Activated naive CD8-positive, alpha-beta T cell treated with anti-CD3 and anti-CD28 coated beads, Interleukin-2, amount 50 U/mL, for 24 hours (primary cell): ENCODE results near the gene MCUB.
"Not testable (repeated sequence)": the region's sequence is repeated elsewhere in the genome, so short reads cannot be mapped to it uniquely, and the experiment has no call there.

Source experiments
- ATAC-seq: fragments of 150-1000 bp; cut with Tn5 transposase; one replicate; pipeline ENCODE4 v1.10.0; 2021
- DNase-seq: peaks from one replicate; pipeline ENCODE4 v3.0.0; 2021
- H3K27ac Mint-ChIP-seq: one replicate; pipeline ENCODE4 v1.8.0; 2021; ENCODE audit warnings: mild to moderate bottlenecking, mixed read lengths
- H3K27me3 Mint-ChIP-seq: one replicate; pipeline ENCODE4 v1.8.0; 2021; ENCODE audit warnings: mixed read lengths
- H3K36me3 Mint-ChIP-seq: one replicate; pipeline ENCODE4 v1.8.0; 2021; ENCODE audit warnings: low read depth, mixed read lengths
- H3K4me1 Mint-ChIP-seq: one replicate; pipeline ENCODE4 v1.8.0; 2021; ENCODE audit warnings: mixed read lengths
- H3K4me3 Mint-ChIP-seq: one replicate; pipeline ENCODE4 v1.8.0; 2021; ENCODE audit warnings: mild to moderate bottlenecking, moderate library complexity, mixed read lengths
- H3K9me3 Mint-ChIP-seq: one replicate; pipeline ENCODE4 v1.8.0; 2021; ENCODE audit warnings: mixed read lengths

Gene MCUB

DNA sequence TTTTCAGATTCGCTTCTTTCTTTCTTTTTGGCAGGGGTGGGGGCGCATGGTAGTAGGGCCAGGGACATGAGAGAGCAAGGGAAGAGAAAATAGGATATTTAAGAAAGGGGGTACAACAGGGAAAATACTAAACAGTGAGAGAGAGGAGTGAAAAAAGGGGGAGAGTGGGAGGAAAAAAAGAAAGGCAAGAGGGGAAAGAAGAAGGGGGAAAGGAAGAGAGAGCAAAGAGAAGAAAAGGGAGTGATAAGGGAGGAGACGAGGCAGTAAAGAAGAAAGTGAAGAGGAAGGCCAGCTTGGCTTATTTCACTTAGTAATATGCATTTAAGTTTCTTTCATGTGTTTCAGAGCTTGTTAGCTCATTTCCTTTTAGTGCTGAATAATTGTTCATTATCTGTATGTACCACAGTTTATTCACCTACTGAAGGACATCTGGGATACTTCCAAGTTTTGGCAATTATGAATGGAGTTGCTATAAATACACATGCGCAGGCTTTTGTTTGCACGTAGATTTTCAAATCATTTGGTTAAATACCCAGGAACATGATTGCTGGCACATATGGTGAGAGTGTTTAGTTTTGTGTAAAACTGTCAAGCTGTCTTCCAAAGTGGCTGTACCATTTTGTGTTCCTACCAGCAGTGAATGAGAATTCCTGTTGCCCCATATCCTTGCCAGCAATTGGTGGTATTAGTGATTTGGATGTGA, 105.9 kb downstream of the MCUB start:
- Mint-ChIP-seq H3K9me3 (peaks cover 4% of the 10 kb centered on the region), H3K36me3 (peaks cover 16% of the 10 kb centered on the region), H3K27me3 (no peaks in the 10 kb centered on the region), H3K27ac (no peak overlapping the region), H3K4me1 (peaks cover 48% of the 10 kb centered on the region), H3K4me3 (no peak overlapping the region)
- no peak for DNase-seq
- no peak for ATAC-seq

DNA sequence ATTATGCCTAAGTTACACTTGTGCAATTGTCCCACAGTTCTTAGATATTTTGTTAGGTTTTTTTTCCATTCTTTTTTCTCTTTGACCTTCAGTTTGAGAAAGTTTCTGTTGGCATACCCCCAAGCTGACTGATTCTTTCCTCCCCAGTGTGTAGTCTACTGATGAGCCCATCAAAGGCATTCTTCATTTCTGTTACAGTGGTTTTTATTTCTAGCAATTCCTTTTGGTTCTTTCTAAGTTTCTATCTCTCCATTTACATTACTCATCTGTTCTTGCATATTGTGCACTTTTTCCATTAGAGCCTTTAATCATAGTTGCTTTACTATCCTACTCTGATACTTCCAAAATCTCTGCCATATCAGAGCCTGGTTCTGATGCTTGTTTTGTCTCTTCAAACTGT, 111.3 kb downstream of the MCUB start:
- peaks cover 47% of the 10 kb centered on the region for H3K36me3 Mint-ChIP-seq
- H3K27ac Mint-ChIP-seq: peak overlapping the region; percentile 79
- H3K27me3 Mint-ChIP-seq: no peaks in the 10 kb centered on the region
- ATAC-seq (peak; percentile 89), DNase-seq (peak; percentile 41)
- peak overlapping the region; percentile 44 for H3K4me3 Mint-ChIP-seq
- H3K9me3 Mint-ChIP-seq: peaks cover 13% of the 10 kb centered on the region
- peaks cover 68% of the 10 kb centered on the region for H3K4me1 Mint-ChIP-seq

DNA sequence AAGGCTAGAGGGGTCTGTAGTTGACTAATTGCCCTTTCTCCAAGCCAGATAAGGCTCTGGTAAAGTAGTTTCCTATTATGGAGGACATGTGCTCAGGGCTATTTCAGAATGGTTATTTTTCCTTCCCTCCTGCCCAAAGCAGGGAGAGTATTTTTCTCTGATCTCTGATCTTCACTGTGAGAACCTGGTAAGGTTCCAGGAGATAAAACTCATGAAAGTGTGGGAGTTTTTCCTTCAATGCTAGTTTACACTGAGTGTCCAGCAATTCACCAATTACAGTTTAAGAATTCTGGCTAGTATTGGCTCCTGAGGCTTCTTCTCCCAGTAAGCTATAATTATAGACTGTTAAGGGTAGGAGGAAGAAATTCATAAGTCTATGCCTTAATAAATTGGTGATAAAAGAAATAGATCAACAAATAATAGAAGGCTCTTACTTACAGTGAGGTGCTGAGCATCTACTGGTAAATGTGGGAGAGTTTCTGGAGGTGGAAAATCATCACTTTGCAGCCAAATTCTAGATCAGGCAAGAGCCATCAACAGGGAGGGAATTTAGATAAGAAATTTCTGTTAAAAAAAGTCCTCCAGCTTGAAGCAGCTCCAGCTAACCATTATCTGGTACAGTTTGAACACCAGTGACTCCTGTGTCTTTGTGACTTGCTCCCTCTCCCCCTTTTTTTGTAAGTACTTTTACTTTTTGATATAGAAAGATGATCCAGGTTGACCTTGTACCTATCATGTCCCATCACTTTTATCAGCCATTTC, 112.3 kb downstream of the MCUB start:
- peaks cover 13% of the 10 kb centered on the region for H3K9me3 Mint-ChIP-seq
- H3K4me1 Mint-ChIP-seq: peaks cover 58% of the 10 kb centered on the region
- peaks cover 45% of the 10 kb centered on the region for H3K36me3 Mint-ChIP-seq
- no peak overlapping the region for H3K4me3 Mint-ChIP-seq
- DNase-seq (no peak), ATAC-seq (no peak)
- H3K27ac Mint-ChIP-seq: peak overlapping the region; percentile 79
- H3K27me3 Mint-ChIP-seq: no peaks in the 10 kb centered on the region

DNA sequence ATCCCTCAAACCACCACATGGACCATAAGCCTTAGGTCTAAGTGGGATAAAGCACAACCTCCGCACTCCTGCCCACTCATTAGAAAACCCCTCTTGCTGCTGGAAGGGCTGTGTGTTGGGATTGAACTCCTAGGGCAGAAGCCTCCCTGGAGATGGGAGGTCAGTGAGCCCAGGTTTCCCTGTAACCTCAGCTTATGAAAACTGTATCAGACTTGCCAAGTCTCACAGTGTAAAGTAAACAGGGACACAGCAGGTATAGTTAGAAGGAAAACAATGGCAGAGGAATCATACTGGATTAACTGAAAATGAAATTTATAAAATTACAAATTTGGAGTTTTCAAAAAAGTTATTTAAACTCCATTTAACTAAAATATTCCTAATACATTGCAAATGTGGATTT, 113.3 kb downstream of the MCUB start:
- no peak overlapping the region for H3K4me3 Mint-ChIP-seq
- peaks cover 52% of the 10 kb centered on the region for H3K4me1 Mint-ChIP-seq
- DNase-seq: no peak
- H3K9me3 Mint-ChIP-seq: peaks cover 13% of the 10 kb centered on the region
- peaks cover 43% of the 10 kb centered on the region for H3K36me3 Mint-ChIP-seq
- no peaks in the 10 kb centered on the region for H3K27me3 Mint-ChIP-seq
- ATAC-seq: no peak
- H3K27ac Mint-ChIP-seq: no peak overlapping the region

DNA sequence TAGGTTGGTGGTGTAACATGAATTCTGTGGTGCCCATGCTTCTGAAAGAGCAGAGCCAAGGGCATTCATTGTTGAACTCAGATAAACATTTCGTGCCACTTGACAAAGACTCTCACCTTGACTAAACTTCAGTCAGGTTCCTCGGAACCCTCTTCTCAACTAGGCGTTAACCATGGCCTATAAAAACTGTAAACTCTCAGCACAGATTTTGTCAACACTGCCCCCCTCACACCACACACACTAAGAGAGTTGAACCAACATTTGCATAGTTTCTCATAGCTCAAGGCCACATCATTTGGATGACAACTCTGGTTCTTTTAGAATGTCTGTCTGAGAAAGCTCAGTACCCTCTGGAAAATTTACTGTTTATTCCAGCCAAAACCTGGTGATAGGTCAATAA, 115.1 kb downstream of the MCUB start:
- H3K36me3 Mint-ChIP-seq: peaks cover 40% of the 10 kb centered on the region
- no peak overlapping the region for H3K4me3 Mint-ChIP-seq
- peaks cover 13% of the 10 kb centered on the region for H3K9me3 Mint-ChIP-seq
- H3K4me1 Mint-ChIP-seq: peaks cover 33% of the 10 kb centered on the region
- no peak for DNase-seq
- peak; percentile 34 for ATAC-seq
- peak overlapping the region; percentile 68 for H3K27ac Mint-ChIP-seq
- H3K27me3 Mint-ChIP-seq: no peaks in the 10 kb centered on the region

DNA sequence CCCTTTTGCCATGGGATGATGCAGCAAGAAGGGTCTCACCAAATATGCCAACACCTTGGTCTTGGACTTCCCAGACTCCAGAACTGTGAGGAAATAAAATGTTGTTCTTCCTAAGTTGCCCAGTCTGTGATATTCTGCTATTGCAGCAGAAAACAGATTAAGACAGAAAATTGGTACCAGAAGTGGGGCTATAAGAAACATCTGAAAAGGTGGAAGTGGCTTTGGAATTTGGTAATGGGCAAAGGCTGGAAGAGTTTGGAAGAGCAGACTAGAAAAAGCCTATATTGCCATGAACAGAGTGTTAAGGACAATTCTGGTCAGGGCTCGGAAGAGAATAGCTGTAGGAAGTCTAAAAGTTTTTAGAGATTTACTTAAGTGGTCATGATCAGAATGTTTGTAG, 115.8 kb downstream of the MCUB start:
- peaks cover 11% of the 10 kb centered on the region for H3K9me3 Mint-ChIP-seq
- no peaks in the 10 kb centered on the region for H3K27me3 Mint-ChIP-seq
- no peak overlapping the region for H3K4me3 Mint-ChIP-seq
- DNase-seq (no peak), ATAC-seq (no peak)
- H3K36me3 Mint-ChIP-seq: peaks cover 40% of the 10 kb centered on the region
- H3K4me1 Mint-ChIP-seq: peaks cover 28% of the 10 kb centered on the region
- H3K27ac Mint-ChIP-seq: no peak overlapping the region

DNA sequence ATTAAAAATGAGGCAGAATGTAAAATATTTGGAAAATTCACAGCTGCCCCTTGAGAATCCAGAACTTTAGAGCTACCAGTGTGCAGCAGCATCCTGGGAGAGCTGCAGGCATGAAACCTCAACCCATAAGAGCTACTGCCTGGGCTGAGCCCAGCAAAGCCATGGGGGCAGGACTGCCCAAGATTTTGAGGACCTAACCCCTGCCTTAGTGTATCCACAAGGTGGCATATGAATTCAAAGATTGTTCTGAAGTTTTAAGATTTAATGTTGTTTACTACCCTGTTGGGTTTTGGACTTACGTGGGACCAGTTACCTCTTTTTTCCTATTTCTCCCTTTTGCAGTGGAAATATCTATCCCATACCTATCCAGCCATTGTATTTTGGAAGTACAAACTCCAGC, 116.8 kb downstream of the MCUB start:
- no peak for ATAC-seq
- Mint-ChIP-seq H3K4me1 (peaks cover 18% of the 10 kb centered on the region), H3K36me3 (peaks cover 30% of the 10 kb centered on the region), H3K27ac (no peak overlapping the region), H3K27me3 (no peaks in the 10 kb centered on the region), H3K4me3 (no peak overlapping the region), H3K9me3 (peaks cover under 1% of the 10 kb centered on the region)
- DNase-seq: no peak

DNA sequence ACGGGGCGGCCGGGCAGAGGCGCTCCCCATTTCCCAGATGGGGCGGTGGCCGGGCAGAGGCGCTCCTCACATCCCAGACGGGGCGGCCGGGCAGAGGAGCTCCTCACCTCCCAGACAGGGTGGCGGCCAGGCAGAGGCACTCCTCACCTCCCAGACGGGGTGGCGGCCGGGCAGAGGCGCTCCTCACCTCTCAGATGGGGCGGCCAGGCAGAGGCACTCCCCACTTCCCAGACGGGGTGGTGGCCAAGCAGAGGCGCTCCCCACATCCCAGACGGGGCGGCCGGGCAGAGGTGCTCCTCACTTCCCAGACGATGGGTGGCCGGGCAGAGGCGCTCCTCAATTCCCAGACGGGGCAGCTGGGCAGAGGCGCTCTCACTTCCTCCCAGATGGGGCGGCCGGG, 118.4 kb downstream of the MCUB start:
- ATAC-seq, H3K9me3 Mint-ChIP-seq, H3K27me3 Mint-ChIP-seq, H3K4me3 Mint-ChIP-seq, DNase-seq, H3K27ac Mint-ChIP-seq: not testable (repeated sequence)
- Mint-ChIP-seq H3K4me1 (peaks cover 21% of the 10 kb centered on the region), H3K36me3 (peaks cover 23% of the 10 kb centered on the region)

DNA sequence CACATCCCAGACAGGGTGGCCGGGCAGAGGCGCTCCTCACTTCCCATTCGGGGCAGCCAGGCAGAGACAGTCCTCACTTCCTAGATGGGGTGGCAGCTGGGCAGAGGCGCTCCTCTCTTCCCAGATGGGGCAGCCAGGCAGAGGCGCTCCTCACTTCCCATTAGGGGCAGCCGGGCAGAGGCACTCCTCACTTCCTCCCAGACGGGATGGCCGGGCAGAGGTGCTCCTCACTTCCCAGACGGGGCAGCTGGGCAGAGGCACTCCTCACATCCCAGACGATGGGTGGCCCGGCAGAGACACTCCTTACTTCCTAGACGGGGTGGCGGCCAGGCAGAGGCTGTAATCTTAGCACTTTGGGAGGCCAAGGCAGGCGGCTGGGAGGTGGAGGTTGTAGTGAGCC, 118.9 kb downstream of the MCUB start:
- DNase-seq, H3K4me3 Mint-ChIP-seq, H3K27ac Mint-ChIP-seq, H3K9me3 Mint-ChIP-seq, ATAC-seq, H3K27me3 Mint-ChIP-seq: not testable (repeated sequence)
- Mint-ChIP-seq H3K36me3 (peaks cover 20% of the 10 kb centered on the region), H3K4me1 (peaks cover 26% of the 10 kb centered on the region)

DNA sequence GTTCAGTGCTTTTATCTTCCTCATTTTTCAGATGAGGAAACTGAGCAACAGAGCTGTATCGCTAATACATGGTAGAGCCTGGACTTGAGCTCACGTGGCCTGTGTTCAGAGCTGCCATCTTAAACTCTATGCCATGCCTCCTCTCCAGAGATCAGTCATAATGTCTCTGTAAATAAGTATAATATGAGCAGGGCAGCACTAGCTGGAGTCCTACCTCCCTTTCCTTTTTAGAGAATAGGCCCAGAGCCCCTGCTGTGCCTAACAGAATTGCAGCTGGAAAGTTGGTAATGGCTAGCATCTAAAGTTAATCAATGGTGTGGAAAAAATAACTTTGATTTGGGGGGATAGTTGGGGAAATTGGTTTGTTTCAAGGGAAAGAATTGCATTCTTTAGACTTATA, 122.8 kb downstream of the MCUB start:
- Mint-ChIP-seq H3K36me3 (peaks cover 30% of the 10 kb centered on the region), H3K27ac (no peak overlapping the region), H3K27me3 (no peaks in the 10 kb centered on the region), H3K9me3 (no peaks in the 10 kb centered on the region), H3K4me1 (peaks cover 15% of the 10 kb centered on the region), H3K4me3 (no peak overlapping the region)
- ATAC-seq: no peak
- no peak for DNase-seq

DNA sequence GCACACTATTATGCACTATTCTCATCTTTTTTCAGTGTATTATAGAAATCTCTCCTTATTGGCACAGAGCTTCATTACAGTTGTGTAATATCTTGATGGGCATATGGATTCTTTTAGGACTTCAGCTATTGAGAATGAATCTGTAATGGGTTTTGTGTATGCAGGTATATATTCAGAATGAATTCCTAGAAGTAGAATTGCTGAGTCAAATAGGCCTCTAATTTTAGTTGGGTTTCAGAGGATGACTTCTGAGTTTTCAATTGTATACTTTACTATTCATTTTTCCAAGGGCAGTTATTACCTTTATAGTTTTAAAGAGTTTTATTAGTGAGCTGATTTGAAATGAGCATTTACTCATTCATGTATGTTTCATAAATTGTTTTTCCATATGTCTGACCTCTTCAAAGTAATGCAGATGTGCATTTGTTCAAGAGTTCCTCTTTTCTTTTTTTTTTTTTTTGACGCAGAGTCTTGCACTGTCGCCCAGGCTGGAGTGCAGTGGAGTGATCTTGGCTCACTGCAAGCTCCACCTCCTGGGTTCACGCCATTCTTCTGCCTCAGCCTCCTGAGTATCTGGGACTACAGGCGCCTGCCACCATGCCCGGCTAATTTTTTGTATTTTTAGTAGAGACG, 123.7 kb downstream of the MCUB start:
- no peak overlapping the region for H3K4me3 Mint-ChIP-seq
- peak overlapping the region; percentile 33 for H3K27ac Mint-ChIP-seq
- no peak for ATAC-seq
- peaks cover 15% of the 10 kb centered on the region for H3K4me1 Mint-ChIP-seq
- H3K9me3 Mint-ChIP-seq: no peaks in the 10 kb centered on the region
- H3K36me3 Mint-ChIP-seq: peaks cover 35% of the 10 kb centered on the region
- H3K27me3 Mint-ChIP-seq: no peaks in the 10 kb centered on the region
- no peak for DNase-seq

DNA sequence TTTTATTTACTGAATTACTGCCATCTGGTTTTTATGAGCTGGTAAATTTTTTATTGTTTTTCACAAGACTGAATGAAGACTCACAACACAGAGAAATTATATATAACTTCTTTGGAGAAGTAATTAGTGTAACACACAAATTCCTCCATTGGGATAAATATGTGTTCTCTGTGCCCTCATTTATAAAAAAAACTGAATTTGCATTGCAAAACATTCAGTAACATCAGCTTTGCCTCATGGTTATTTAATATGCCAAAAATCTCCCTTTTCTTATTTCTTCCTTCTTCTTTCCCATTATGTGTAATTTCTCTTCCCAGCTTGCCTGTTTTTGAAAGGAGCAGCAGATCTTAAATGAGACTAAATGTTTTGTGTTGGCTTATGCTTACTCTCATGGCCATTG, 124.7 kb downstream of the MCUB start:
- no peak overlapping the region for H3K27ac Mint-ChIP-seq
- ATAC-seq (no peak), DNase-seq (no peak)
- no peak overlapping the region for H3K4me3 Mint-ChIP-seq
- peaks cover 17% of the 10 kb centered on the region for H3K4me1 Mint-ChIP-seq
- H3K36me3 Mint-ChIP-seq: peaks cover 43% of the 10 kb centered on the region
- H3K27me3 Mint-ChIP-seq: no peaks in the 10 kb centered on the region
- H3K9me3 Mint-ChIP-seq: no peaks in the 10 kb centered on the region

DNA sequence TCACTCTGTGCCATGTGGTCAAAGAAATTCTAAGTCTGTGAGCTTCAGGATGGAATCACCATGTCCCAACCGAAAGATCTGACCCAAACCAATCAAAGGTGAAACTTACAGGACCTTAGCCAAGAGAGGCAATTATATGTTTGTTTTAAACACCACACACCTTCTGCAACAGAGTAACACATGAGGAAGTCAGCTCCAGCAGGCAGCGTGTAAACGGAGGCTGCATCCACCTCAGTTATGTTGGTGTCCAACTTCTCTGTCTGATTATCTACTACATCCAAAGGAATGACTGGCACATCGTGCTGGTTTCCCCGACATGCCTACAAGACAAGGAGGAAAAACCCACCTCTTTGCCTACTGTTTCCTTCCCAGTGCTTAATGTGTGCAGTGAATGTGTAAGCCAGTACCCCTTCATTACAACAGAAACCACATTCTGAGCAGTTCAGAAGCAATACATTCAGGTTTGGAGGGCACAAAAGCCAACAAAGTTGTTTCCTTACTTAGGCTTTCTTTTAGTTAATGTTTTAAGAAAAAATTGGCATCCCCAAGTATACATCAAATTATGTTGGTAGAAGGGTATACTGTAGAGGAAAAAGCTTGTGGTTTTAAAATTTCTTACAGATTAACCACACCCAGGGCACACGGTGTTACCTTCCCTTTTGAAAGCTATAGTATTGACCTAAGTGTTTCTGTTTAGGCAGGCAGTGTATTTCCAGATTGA, 130.8 kb downstream of the MCUB start:
- Mint-ChIP-seq H3K27ac (peak overlapping the region; percentile 70), H3K4me1 (peaks cover 31% of the 10 kb centered on the region), H3K36me3 (peaks cover 57% of the 10 kb centered on the region), H3K4me3 (peak overlapping the region; percentile 1), H3K27me3 (no peaks in the 10 kb centered on the region), H3K9me3 (no peaks in the 10 kb centered on the region)
- DNase-seq (no peak), ATAC-seq (peak; percentile 86)

DNA sequence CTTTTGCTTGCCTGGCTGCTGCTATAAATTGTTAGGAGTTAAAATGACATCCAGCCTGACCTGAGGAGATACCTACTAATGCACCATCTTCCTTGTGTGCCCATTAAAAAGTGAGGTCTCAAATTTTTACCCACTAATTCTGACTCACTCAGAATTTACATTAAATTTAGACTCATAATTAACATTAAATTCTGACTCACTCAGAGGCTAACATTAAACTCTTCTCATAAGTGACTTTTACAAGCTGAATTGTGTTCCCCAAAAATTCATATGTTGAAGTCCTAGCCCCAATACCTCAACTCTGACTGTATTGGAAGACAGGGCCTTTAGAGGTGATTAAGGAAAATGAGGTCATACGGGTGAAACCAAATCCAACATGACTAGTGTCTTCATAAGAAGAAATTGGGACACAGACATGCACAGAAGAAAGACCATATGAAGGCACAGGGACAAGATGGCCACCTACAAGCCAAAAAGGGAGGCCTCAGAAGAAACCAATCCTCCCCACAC, 131.4 kb downstream of the MCUB start:
- no peak for DNase-seq
- Mint-ChIP-seq H3K4me1 (peaks cover 31% of the 10 kb centered on the region), H3K4me3 (no peak overlapping the region), H3K27ac (peak overlapping the region; percentile 70), H3K9me3 (no peaks in the 10 kb centered on the region), H3K27me3 (no peaks in the 10 kb centered on the region), H3K36me3 (peaks cover 57% of the 10 kb centered on the region)
- ATAC-seq: peak; percentile 72
